Daoy (cell line): ENCODE results near the gene TTC31. TPM values are rescaled to one million over a fixed set of nuclear protein-coding genes. Genes with fewer than 3 reads are reported as not detected.

Experiments
- DNase-seq: peaks from one replicate; pipeline ENCODE4 v3.0.0-alpha.2; 2015; ENCODE audit warnings: low read depth
- total RNA-seq: library from RNA; depleted of rRNA; stranded (reverse); fragments of >200 nt; shearing (Covaris generic); gene quantifications from 2 replicates; pipeline ENCODE4 v1.2.3, GENCODE V29; 2014

TTC31 gene
- total RNA-seq, 1 experiment from 2014 or later, result 26.3 TPM

- DNase-seq, result no peak
Observed at GRCh38 chr2:74525717-74526648, 43.1 kb downstream of the TTC31 start, which contains the start of gene DQX1. DQX1 (minus strand) TSS chr2:74526231; CDS start chr2:74525729, 502 bp downstream.

- no peak for DNase-seq
Observed at GRCh38 chr2:74526649-74527230, 43.9 kb downstream of the TTC31 start.

GRCh38 chr2:74527741-74528140 is 44.9 kb downstream of the TTC31 start:
- no peak for DNase-seq

GRCh38 chr2:74528600-74529356 is 45.9 kb downstream of the TTC31 start:
- no peak for DNase-seq

GRCh38 chr2:74529357-74530238 is 46.7 kb downstream of the TTC31 start, which contains the start of the genes AUP1 and HTRA2:
AUP1 (minus strand) TSS chr2:74529706; CDS start chr2:74529629, 77 bp downstream.
HTRA2 (plus strand) TSS chr2:74529933; CDS start chr2:74530007, 74 bp downstream.
- peak; percentile 99 for DNase-seq

GRCh38 chr2:74530239-74531187 is 47.6 kb downstream of the TTC31 start:
- DNase-seq, result peak; percentile 57

GRCh38 chr2:74531666-74532065 is 48.8 kb downstream of the TTC31 start:
- DNase-seq, result no peak

GRCh38 chr2:74532222-74532621 is 49.3 kb downstream of the TTC31 start:
- no peak for DNase-seq

GRCh38 chr2:74533464-74533863 is 50.6 kb downstream of the TTC31 start:
- DNase-seq, result no peak

GRCh38 chr2:74534411-74534810 is 51.5 kb downstream of the TTC31 start:
- no peak for DNase-seq

GRCh38 chr2:74535440-74535965 is 52.6 kb downstream of the TTC31 start:
- no peak for DNase-seq

- no peak for DNase-seq
Observed at GRCh38 chr2:74536166-74536950, 53.5 kb downstream of the TTC31 start.

- no peak for DNase-seq
Observed at GRCh38 chr2:74537140-74537539, 54.3 kb downstream of the TTC31 start.

GRCh38 chr2:74538881-74539339 is 56.0 kb downstream of the TTC31 start:
- DNase-seq, result no peak

- DNase-seq, result no peak
Observed at GRCh38 chr2:74540291-74540690, 57.4 kb downstream of the TTC31 start.

- no peak for DNase-seq
Observed at GRCh38 chr2:74542978-74543377, 60.1 kb downstream of the TTC31 start.
